OCI-M2 (cell line): ENCODE measurements around the gene GNAQ.
"Not testable (repeated sequence)": the region's sequence is repeated elsewhere in the genome, so short reads cannot be mapped to it uniquely, and the experiment has no call there.

Source experiments
- DNase-seq: peaks from one replicate; lab custom pipeline; 2025; ENCODE audit not compliant: unreplicated experiment; lab: John Stamatoyannopoulos, UW

Gene GNAQ

DNA sequence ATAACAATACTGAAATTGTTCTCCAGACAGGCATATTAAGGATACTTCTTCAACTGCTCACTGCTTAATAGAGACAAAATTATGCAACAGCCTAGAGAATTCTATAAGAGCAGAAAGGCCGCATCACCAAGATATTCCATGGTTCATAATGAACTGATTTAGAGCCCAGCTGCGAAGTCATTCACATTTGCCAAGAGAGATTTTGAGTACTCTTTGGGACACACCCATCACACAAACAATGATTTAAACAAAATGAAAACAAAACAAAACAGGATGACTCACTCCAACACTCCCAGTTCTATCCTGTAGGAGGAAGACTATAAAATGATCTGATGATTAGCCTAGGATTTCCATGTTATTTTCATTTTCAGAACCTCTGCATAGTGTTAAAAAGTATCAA, 237.8 kb downstream of the GNAQ start:
- DNase-seq = no peak

GRCh38 chr9:77789891-77790290, 241.7 kb downstream of the GNAQ start:
- no peak for DNase-seq

- no peak for DNase-seq
Measured at GRCh38 chr9:77785341-77785740, 246.3 kb downstream of the GNAQ start.

- no peak for DNase-seq
Measured at GRCh38 chr9:77783518-77783917, 248.1 kb downstream of the GNAQ start.

DNA sequence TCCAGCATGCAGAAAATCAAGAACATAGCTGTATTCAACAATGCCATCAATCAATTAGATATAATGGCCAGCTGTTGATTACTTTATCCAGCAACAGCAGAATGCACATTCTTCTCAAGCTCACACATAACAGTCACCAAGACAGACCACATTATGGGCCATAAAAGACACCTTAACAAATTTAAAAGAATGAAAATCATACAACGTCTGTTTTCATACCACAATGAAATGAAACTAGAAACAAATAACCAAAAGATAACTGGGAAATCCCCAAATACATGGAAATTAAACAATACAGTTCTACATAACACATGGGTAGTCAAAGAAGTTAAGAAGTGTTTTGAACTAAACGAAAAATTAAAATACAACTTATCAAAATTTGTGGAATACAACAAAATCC, 252.6 kb downstream of the GNAQ start:
- no peak for DNase-seq

DNA sequence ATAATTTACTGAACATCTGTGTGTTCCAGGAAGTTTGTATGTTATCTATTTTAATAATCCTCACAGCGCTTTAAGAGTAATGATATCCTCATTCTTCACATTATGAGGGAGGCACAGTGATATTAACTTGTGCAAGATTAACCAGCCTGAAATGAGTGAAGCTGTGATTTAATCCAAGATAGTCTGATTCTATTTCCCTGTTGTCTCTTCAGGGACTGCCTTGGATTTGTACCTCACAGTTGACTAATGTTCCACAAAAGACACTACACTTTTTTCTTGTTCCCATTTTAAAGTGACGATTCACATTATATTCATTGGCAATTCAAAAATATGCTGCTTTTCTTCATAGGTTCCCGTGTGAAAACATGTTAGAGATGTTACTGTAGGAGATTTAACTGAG, 258.2 kb downstream of the GNAQ start:
- DNase-seq = no peak

DNA sequence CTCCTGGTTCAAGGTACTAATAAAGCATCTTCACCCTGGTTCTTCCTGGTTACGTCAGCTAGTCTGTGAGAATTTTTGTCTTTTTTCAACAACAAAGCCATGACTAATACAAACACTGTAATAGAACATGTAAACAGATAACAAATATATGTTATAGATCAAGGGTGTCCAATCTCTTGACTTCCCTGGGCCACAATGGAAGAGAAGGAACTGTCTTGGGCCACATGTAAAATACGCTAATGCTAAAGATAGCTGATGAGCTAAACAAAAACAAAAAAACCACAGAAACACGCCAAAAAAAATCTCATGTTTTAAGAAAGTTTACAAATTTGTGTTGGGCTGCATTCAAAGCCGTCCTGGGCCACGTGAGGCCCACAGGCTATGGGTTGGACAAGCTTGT, 259.0 kb downstream of the GNAQ start:
- no peak for DNase-seq

GRCh38 chr9:77771171-77771570, 260.4 kb downstream of the GNAQ start:
- no peak for DNase-seq

GRCh38 chr9:77770340-77770739, 261.3 kb downstream of the GNAQ start:
- no peak for DNase-seq

DNA sequence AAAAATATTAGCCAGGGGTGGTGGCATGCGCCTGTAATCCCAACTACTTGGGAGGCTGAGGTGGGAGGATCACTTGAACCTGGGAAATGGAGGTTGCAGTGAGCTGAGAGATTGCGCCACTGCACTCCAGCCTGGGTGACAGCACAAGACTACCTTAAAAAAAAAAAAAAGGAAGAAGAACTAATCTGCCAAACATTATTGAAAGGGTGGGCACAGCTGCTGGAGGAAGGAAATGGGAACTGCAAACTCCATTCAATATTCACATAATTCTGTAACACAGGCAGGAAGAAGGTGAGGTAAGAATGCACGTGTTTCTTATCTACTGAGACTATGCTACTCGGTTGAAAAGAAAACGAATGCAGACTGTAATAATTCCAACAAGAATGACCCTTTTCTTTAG, 262.4 kb downstream of the GNAQ start:
- no peak for DNase-seq

DNA sequence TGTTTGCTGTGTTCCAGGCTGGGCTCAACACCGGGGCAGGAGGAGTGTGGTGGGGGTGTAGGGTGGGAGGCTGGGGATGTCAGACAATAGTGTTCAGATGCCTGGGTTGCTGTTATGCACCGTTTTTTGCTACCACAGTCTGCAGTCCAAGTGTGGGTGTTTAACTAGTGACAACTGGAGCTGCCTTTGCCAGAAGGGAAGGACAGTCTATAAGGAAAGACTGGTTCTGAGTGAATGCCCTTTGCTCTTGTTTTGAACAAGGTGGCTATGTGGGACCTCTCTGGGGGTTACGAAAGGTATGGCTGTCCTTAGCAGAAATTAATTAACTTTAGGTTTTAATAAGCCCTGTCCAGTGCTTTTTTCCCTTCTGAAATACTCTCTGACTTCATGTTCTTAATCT, 265.0 kb downstream of the GNAQ start:
- no peak for DNase-seq

GRCh38 chr9:77765781-77766259, 265.8 kb downstream of the GNAQ start:
- no peak for DNase-seq

DNA sequence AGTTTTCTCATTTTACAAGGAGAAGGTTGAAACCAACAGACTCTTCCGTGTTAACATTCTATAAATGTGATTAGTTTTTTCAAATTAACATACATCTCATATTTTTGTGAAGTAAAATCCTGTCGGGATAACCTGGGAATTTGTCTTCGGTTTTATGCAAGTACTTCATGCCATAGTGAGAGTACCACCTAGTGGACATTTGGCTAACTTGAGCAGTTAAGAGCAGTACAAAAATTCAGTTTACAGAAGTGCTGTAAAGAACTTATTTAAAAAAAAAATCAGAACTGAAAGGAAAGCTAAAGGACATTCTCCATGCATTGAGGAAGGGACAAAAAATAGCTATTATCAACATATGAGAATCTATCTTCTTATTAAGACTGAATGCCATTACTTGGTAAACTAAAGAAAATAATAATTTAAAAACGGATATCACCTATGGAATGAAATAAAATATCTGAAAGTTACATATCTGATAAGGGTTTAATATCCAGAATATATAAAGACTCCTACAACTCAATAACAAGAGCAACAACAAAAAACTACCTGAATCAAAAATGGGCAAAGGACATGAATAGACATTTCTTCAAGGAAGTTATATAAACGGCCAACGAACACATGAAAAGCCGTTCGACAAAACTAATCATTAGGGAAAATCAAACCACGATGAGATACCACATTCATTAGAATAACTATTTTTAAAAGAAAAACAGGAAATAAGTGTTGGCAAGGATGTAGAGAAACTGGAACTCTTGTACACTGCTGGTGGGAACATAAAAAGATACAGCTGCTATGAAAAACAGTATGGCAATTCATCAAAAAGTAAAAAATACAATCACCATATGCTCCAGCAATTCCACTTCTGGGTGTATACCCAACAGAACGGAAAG, 266.5 kb downstream of the GNAQ start:
- DNase-seq = no peak

DNA sequence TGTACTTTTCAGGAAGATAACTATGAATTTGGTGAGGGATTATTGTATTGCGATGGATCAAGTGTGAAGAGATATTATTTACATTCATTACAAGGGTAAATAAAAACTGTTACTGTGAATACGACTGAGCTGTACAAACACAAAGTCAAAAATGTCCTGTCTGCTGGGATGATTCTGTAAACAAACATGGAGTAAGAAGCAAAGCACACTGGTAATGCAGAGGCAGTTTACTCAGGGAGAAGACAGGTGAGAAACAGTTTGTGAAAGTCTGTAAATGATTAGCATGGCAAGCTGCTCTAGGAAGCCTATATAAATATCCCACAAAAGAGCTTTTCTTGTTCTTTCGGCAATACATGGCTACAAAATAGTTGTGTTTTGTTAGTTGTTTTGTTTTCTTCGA, 268.0 kb downstream of the GNAQ start:
- no peak for DNase-seq

GRCh38 chr9:77760919-77761318, 270.7 kb downstream of the GNAQ start:
- not testable (repeated sequence) for DNase-seq

GRCh38 chr9:77759391-77759790, 272.2 kb downstream of the GNAQ start:
- DNase-seq = no peak

DNA sequence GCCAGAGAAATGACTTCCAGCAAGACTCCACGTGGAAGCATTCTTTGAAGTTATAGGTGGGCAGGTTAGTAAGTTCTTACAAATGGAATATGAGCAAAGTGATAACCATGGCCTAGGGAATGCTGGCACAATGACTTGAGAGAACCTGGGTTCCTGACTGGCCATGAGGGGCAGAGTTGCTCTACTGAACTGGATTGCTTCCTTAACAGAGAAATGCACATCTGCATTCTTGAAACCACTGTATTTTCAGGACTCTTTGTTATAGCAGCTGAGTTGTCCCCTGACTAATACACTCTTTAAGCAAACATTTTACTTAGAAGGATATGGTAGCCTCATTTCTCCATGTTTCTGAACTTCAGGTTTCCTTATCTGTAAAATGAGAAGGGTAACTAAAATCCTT, 275.2 kb downstream of the GNAQ start:
- no peak for DNase-seq

DNA sequence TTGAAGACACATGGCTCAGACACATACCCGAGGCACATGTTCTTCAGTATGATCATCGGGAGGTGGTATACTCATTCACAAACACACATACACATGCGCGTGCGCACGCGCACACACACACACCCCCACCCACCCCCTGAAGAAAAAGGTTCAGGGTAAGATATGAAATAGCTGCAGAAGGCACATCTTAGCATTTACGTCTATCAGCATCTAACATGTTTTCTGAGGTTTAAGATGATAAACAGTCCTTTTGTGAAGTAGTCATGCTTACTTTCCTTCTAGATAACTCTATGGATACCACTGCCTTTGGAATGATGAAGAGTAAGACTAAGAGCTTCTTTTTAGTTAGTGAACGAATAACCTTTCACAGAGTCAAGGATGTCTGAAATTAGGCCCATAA, 278.4 kb downstream of the GNAQ start:
- DNase-seq = no peak

- no peak for DNase-seq
Measured at GRCh38 chr9:77752554-77752953, 279.1 kb downstream of the GNAQ start.

DNA sequence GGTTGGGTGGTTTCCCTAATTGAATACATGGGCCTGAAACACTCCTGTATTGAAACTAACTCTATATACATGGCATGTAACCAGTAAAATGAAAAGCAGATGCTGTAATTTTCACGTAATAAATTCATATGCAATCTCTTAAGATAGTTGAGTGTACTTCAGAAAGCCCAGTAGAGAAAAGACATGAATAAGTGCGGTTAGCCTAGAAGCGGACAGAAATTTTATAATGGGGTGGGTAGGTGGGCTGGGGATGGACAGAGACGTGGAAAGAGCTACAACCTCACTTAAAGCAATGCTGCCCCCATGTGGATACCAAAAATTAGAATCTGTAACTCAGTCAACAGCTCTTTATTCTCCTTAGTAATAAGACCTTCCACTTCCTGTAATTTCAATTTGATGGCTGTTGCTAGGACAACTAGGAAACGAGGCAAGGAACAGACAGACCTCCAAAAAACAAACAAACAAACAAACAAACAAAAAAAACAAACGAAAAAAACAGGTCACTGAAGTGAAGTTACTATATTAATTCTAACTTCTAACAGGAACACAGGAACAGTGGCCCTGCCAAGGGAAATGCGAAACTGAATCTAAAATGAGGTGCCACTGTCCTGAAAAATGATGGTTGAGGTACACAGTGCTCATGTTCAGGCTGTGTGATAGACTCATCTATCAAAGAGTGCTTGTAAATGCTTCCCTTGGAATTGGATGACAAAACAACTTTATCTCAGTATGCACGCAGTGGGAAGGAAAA, 280.1 kb downstream of the GNAQ start:
- DNase-seq = peak; percentile 30

- DNase-seq = no peak
Measured at GRCh38 chr9:77750981-77751340, 280.6 kb downstream of the GNAQ start.

DNA sequence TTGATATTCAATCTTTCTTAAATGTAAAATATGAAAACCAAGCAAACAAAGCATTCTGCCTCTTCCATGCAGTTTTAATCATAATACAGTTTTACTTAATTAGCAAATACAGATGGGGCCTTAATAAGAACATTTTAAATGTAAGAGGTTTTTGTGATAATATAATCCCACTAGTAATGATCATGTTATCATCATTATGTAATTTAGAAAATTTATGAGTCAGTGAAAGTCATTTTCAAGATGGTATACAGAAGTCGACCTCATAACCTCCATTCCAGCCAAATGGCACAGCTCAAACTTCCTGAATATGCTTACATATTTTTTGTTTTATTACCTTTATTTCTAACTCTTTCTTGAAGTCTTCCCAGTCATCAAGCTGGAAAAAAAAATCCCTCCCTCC, 281.3 kb downstream of the GNAQ start:
- DNase-seq = no peak
